GM12891 (cell line): ENCODE results near the gene CSTPP1.

Source experiments
- DNase-seq: peaks from one replicate; pipeline ENCODE4 v3.0.0; 2011; ENCODE audit warnings: low spot score; ENCODE audit not compliant: insufficient read length
- FAIRE-seq: peaks from 2 replicates; lab custom pipeline; 2011; peaks lifted over from hg19 to GRCh38; lab: Jason Lieb, UNC
- PAX5 ChIP-seq: IDR thresholded peaks from 2 replicates; pipeline ENCODE4 v1.6.1; 2011; ENCODE audit warnings: low read length, moderate library complexity, mild to moderate bottlenecking; ENCODE audit not compliant: insufficient read depth, severe bottlenecking
- POLR2A ChIP-seq: IDR thresholded peaks from 2 replicates; pipeline ENCODE4 v1.6.1; 2011; ENCODE audit warnings: low read depth, low read length, control low read depth
- POLR2AphosphoS5 ChIP-seq: IDR thresholded peaks from 2 replicates; pipeline ENCODE4 v1.6.1; 2011; ENCODE audit warnings: low read depth, low read length, control low read depth
- POU2F2 ChIP-seq: IDR thresholded peaks from 2 replicates; pipeline ENCODE4 v1.6.1; 2011; ENCODE audit warnings: low read depth, mild to moderate bottlenecking, control low read depth, low read length, moderate library complexity
- SPI1 ChIP-seq: IDR thresholded peaks from 2 replicates; pipeline ENCODE4 v1.6.1; 2011; ENCODE audit warnings: low read depth, low read length, control low read depth
- TAF1 ChIP-seq: IDR thresholded peaks from 2 replicates; pipeline ENCODE4 v1.6.1; 2011; ENCODE audit warnings: low read depth, low read length, control low read depth

CSTPP1 gene

GRCh38 chr11:47152953-47153950, 216.7 kb downstream of the CSTPP1 start:
- DNase-seq = peak; percentile 58
- TF ChIP-seq SPI1 (no peak), POU2F2 (no peak), POLR2A (no peak), PAX5 (no peak), TAF1 (no peak), POLR2AphosphoS5 (no peak)
- FAIRE-seq = peak; percentile 80

GRCh38 chr11:47154616-47155570, 218.3 kb downstream of the CSTPP1 start:
- FAIRE-seq (peak; percentile 65), DNase-seq (no peak)
- TF ChIP-seq SPI1 (no peak), POLR2AphosphoS5 (no peak), PAX5 (no peak), POLR2A (no peak), TAF1 (no peak), POU2F2 (no peak)

- TF ChIP-seq PAX5 = no peak
- TF ChIP-seq TAF1 = no peak
- no peak for TF ChIP-seq POLR2A
- TF ChIP-seq SPI1 = no peak
- no peak for TF ChIP-seq POU2F2
- TF ChIP-seq POLR2AphosphoS5 = no peak
- DNase-seq = no peak
- FAIRE-seq = no peak
Observed at GRCh38 chr11:47155879-47156278, 219.3 kb downstream of the CSTPP1 start.

- TF ChIP-seq TAF1 = no peak
- no peak for TF ChIP-seq PAX5
- TF ChIP-seq POU2F2 = no peak
- TF ChIP-seq POLR2AphosphoS5 = no peak
- TF ChIP-seq POLR2A = no peak
- TF ChIP-seq SPI1 = no peak
- FAIRE-seq (no peak), DNase-seq (no peak)
Observed at GRCh38 chr11:47156333-47156732, 219.8 kb downstream of the CSTPP1 start.

- DNase-seq (no peak), FAIRE-seq (no peak)
- TF ChIP-seq POLR2AphosphoS5 (no peak), POLR2A (no peak), POU2F2 (no peak), TAF1 (no peak), PAX5 (no peak), SPI1 (no peak)
Observed at GRCh38 chr11:47156951-47157350, 220.4 kb downstream of the CSTPP1 start.

- DNase-seq = no peak
- FAIRE-seq = no peak
- TF ChIP-seq POU2F2 (no peak), SPI1 (no peak), POLR2AphosphoS5 (no peak), PAX5 (no peak), POLR2A (no peak), TAF1 (no peak)
Observed at GRCh38 chr11:47157805-47158204, 221.2 kb downstream of the CSTPP1 start.

GRCh38 chr11:47158242-47158641, 221.7 kb downstream of the CSTPP1 start:
- FAIRE-seq (no peak), DNase-seq (no peak)
- no peak for TF ChIP-seq PAX5
- TF ChIP-seq POLR2AphosphoS5 = no peak
- no peak for TF ChIP-seq TAF1
- TF ChIP-seq POU2F2 = no peak
- TF ChIP-seq SPI1 = no peak
- no peak for TF ChIP-seq POLR2A

- DNase-seq (no peak), FAIRE-seq (peak; percentile 75)
- TF ChIP-seq POLR2A (no peak), POU2F2 (no peak), PAX5 (no peak), TAF1 (no peak), SPI1 (no peak), POLR2AphosphoS5 (no peak)
Observed at GRCh38 chr11:47160753-47161133, 224.2 kb downstream of the CSTPP1 start.

GRCh38 chr11:47161134-47161854, 224.7 kb downstream of the CSTPP1 start:
- TF ChIP-seq SPI1 = no peak
- no peak for TF ChIP-seq PAX5
- peak; percentile 7; the same call in 1 of the 2 replicates for TF ChIP-seq POU2F2
- no peak for TF ChIP-seq TAF1
- TF ChIP-seq POLR2A = 0 out of 2 replicates have a peak, but pooled peaks have one; percentile 22
- TF ChIP-seq POLR2AphosphoS5 = no peak
- peak; percentile 87 for DNase-seq
- peak; percentile 90 for FAIRE-seq
